Mesenchymal stem cell (in vitro differentiated cells and primary cell): ENCODE data around the gene CFAP97D1.

ENCODE experiments used
- DNase-seq: peaks from one replicate; pipeline ENCODE4 v3.0.0-alpha.2; 2013
- H2AFZ ChIP-seq: one replicate; pipeline ENCODE4 v1.6.1; 2013; ENCODE audit warnings: low read depth, mild to moderate bottlenecking, control low read depth, inconsistent platforms, low read length, moderate library complexity
- H2AK5ac ChIP-seq: 2 replicates; pipeline ENCODE4 v1.6.1; 2013; ENCODE audit warnings: low read length, moderate library complexity, mild to moderate bottlenecking, inconsistent platforms; ENCODE audit not compliant: severe bottlenecking
- H2BK120ac ChIP-seq: one replicate; pipeline ENCODE4 v1.6.1; 2013; ENCODE audit warnings: low read depth, mild to moderate bottlenecking, inconsistent platforms, low read length, moderate library complexity
- H2BK12ac ChIP-seq, 2 experiments: one replicate each; pipeline ENCODE4 v1.6.1; 2013; ENCODE audit warnings: inconsistent platforms in 2 of 2, low read length in 2 of 2, mild to moderate bottlenecking in 2 of 2, moderate library complexity in 2 of 2, control low read depth in 1 of 2
- H2BK15ac ChIP-seq: one replicate; pipeline ENCODE4 v1.6.1; 2013; ENCODE audit warnings: mild to moderate bottlenecking, low read depth, inconsistent platforms; ENCODE audit not compliant: poor library complexity, severe bottlenecking
- H2BK5ac ChIP-seq: 2 replicates; pipeline ENCODE4 v1.6.1; 2013; ENCODE audit warnings: low read depth, mild to moderate bottlenecking, low read length, control low read depth, inconsistent platforms; ENCODE audit not compliant: poor library complexity, severe bottlenecking
- H3K14ac ChIP-seq, 2 experiments: one replicate each; pipeline ENCODE4 v1.6.1; 2013; ENCODE audit warnings: inconsistent platforms in 2 of 2, low read length in 2 of 2, control low read depth in 1 of 2, mild to moderate bottlenecking in 1 of 2, moderate library complexity in 1 of 2
- H3K18ac ChIP-seq, 2 experiments: one replicate each; pipeline ENCODE4 v1.6.1; 2013; ENCODE audit warnings: inconsistent platforms in 2 of 2, low read length in 2 of 2, control low read depth in 1 of 2, low read depth in 1 of 2, mild to moderate bottlenecking in 1 of 2
- H3K23ac ChIP-seq, 2 experiments: one replicate each; pipeline ENCODE4 v1.6.1; 2013; ENCODE audit warnings: inconsistent platforms in 2 of 2, low read length in 2 of 2, mild to moderate bottlenecking in 2 of 2, moderate library complexity in 2 of 2, control low read depth in 1 of 2
- H3K27ac ChIP-seq: 2 replicates; pipeline ENCODE4 v1.5.1; 2013; ENCODE audit warnings: mild to moderate bottlenecking, moderate library complexity, low read length, control low read depth, inconsistent platforms; ENCODE audit not compliant: poor library complexity, severe bottlenecking
- H3K27me3 ChIP-seq, 2 experiments: 2 replicates each; pipeline versions ENCODE4 v1.6.1 to v1.7.0; 2013; ENCODE audit warnings: low read length in 2 of 2, mild to moderate bottlenecking in 2 of 2, moderate library complexity in 2 of 2, control low read depth in 1 of 2, inconsistent platforms in 1 of 2; ENCODE audit not compliant: control insufficient read depth in 1 of 2, insufficient read depth in 1 of 2
- H3K36me3 ChIP-seq, 2 experiments: 2 replicates each; pipeline versions ENCODE4 v1.6.1 to v1.7.0; 2013; ENCODE audit warnings: low read length in 2 of 2, control low read depth in 1 of 2, inconsistent platforms in 1 of 2, low read depth in 1 of 2, mild to moderate bottlenecking in 1 of 2; ENCODE audit not compliant: insufficient read depth in 2 of 2, control insufficient read depth in 1 of 2
- H3K4ac ChIP-seq, 2 experiments: one replicate each; pipeline ENCODE4 v1.6.1; 2013; ENCODE audit warnings: inconsistent platforms in 2 of 2, low read length in 2 of 2, mild to moderate bottlenecking in 2 of 2, moderate library complexity in 2 of 2, control low read depth in 1 of 2, low read depth in 1 of 2
- H3K4me1 ChIP-seq: 2 replicates; pipeline ENCODE4 v1.6.1; 2013; ENCODE audit warnings: low read depth, low read length, control low read depth; ENCODE audit not compliant: control insufficient read depth, insufficient read depth
- H3K4me2 ChIP-seq: 2 replicates; pipeline ENCODE4 v1.6.1; 2013; ENCODE audit warnings: low read length, mild to moderate bottlenecking, inconsistent platforms; ENCODE audit not compliant: poor library complexity, severe bottlenecking
- H3K4me3 ChIP-seq, 2 experiments: 2 replicates each; pipeline versions ENCODE4 v1.5.1 to v1.7.0; 2013; ENCODE audit warnings: low read length in 2 of 2, mild to moderate bottlenecking in 2 of 2, control low read depth in 1 of 2, low read depth in 1 of 2; ENCODE audit not compliant: insufficient read depth in 1 of 2
- H3K79me1 ChIP-seq: replicated peaks from 2 replicates; pipeline ENCODE4 v1.6.1; 2013; ENCODE audit warnings: mild to moderate bottlenecking, control low read depth, low read length, inconsistent platforms; ENCODE audit not compliant: poor library complexity, severe bottlenecking
- H3K9ac ChIP-seq: 2 replicates; pipeline ENCODE4 v1.7.0; 2013; ENCODE audit warnings: mild to moderate bottlenecking, low read length, moderate library complexity
- H3K9me3 ChIP-seq: 2 replicates; pipeline ENCODE4 v1.7.0; 2013; ENCODE audit warnings: mild to moderate bottlenecking, low read length; ENCODE audit not compliant: control insufficient read depth
- H4K8ac ChIP-seq: one replicate; pipeline ENCODE4 v1.6.1; 2013; ENCODE audit warnings: inconsistent platforms, mild to moderate bottlenecking, low read length, moderate library complexity
- H4K91ac ChIP-seq: one replicate; pipeline ENCODE4 v1.6.1; 2013; ENCODE audit warnings: mild to moderate bottlenecking, low read length, inconsistent platforms
- WGBS: methylation state at CpG from one replicate; pipeline ENCODE4 v1.1.7; 2013; ENCODE audit warnings: mixed read lengths; 5-methylcytosine and 5-hydroxymethylcytosine counted together

CFAP97D1 gene

DNA sequence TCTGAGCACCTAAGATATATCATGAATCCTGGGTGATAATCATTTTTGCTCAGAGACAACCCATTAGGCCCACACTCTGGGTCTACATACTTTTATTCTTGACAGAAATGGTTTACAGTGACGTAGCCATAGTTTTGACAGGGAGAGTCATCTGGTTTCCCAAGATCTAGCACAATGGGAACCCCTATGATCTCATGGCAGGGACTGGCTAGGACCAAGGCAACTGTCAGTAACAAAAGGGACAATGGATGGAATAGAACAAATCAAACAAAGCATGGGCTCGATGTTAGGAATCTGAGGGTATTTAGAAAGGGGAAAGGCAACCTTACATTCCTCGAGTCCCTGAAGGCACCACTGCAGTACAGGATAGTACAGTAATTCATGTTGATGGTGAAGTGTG, 20.5 kb downstream of the CFAP97D1 start:
- no peak overlapping the region for H2BK5ac ChIP-seq
- no peak overlapping the region for H4K91ac ChIP-seq
- no peak overlapping the region for H3K27ac ChIP-seq
- no peaks in the 10 kb centered on the region for H3K9me3 ChIP-seq
- no peak overlapping the region for H3K4me3 ChIP-seq
- H3K4me2 ChIP-seq, result no peak overlapping the region
- no peak overlapping the region for H3K18ac ChIP-seq
- no peak for DNase-seq
- H3K79me1 ChIP-seq, result no peaks in the 10 kb centered on the region
- H2AK5ac ChIP-seq, result no peak overlapping the region
- H3K9ac ChIP-seq, result no peak overlapping the region
- H3K23ac ChIP-seq, result no peak overlapping the region
- no peak overlapping the region for H3K4ac ChIP-seq
- no peak overlapping the region for H2BK120ac ChIP-seq
- H2BK12ac ChIP-seq, result no peak overlapping the region
- no peak overlapping the region for H2BK15ac ChIP-seq
- H2AFZ ChIP-seq, result no peak overlapping the region
- H3K4me1 ChIP-seq, result no peaks in the 10 kb centered on the region
- H3K36me3 ChIP-seq, result peaks cover 9 to 56% of the 10 kb centered on the region in 2 experiments
- 95% methylated on average over 3 of the region's 3 CpGs for WGBS
- H3K14ac ChIP-seq, result no peak overlapping the region
- H3K27me3 ChIP-seq, result no peaks in the 10 kb centered on the region
- H4K8ac ChIP-seq, result no peak overlapping the region

DNA sequence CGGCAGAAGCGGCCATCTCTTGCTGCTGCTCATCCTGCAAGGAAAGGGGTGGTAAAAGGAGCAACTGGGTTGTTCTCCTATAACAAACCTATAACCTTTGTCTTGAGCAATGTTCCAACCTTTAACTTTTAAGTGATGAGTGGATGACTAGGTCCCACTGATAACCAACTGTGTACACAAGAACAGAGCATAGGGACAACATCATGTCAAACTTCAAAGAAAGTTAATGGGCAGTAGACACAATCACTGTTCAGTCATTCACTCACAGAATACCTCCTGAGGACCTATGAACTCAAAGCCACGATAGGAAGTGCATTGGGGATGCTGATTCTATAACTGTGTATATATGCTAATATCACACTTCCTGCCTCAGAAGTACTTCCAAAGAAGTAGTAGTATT, 21.6 kb downstream of the CFAP97D1 start:
- Histone ChIP-seq H3K4ac (no peak overlapping the region), H2BK12ac (no peak overlapping the region), H3K23ac (no peak overlapping the region), H4K8ac (no peak overlapping the region), H2AK5ac (no peak overlapping the region), H3K4me3 (no peak overlapping the region), H3K18ac (no peak overlapping the region), H3K27me3 (no peaks in the 10 kb centered on the region), H3K4me1 (no peaks in the 10 kb centered on the region), H3K14ac (no peak overlapping the region), H3K9me3 (no peaks in the 10 kb centered on the region), H3K4me2 (no peak overlapping the region), H3K36me3 (peaks cover 9 to 64% of the 10 kb centered on the region in 2 experiments), H3K79me1 (no peaks in the 10 kb centered on the region), H3K9ac (no peak overlapping the region), H2BK120ac (no peak overlapping the region), H2BK5ac (no peak overlapping the region), H2BK15ac (no peak overlapping the region), H2AFZ (no peak overlapping the region), H4K91ac (no peak overlapping the region), H3K27ac (no peak overlapping the region)
- WGBS, result no CpG with 5 or more reads among the region's 3 CpGs
- DNase-seq, result no peak

DNA sequence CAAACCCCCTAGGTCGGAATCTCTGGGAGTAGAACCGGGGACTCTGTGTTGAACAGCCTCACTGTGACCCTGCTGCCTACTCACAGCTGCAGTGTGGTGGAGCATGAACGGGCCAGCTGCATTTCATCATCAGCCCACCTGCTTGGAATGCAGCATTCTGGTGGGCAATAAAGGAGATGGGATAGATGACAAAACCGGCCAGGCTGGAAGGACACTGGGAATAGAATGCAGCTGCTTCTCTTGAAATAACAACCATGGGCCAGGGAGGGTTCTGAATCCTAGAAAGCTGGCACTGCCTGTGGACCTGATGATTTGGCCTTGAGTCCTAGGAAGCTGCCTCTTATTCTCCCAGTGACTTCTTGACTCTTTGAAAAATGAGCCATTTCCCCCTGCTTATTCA, 23.5 kb downstream of the CFAP97D1 start:
- Histone ChIP-seq H3K27me3 (no peaks in the 10 kb centered on the region), H3K4ac (no peak overlapping the region), H3K14ac (no peak overlapping the region), H3K36me3 (peaks cover 12 to 81% of the 10 kb centered on the region in 2 experiments), H4K8ac (no peak overlapping the region), H3K79me1 (no peaks in the 10 kb centered on the region), H3K4me1 (no peaks in the 10 kb centered on the region), H3K4me3 (no peak overlapping the region), H3K9ac (no peak overlapping the region), H2AFZ (no peak overlapping the region), H3K27ac (no peak overlapping the region), H4K91ac (no peak overlapping the region), H2BK15ac (no peak overlapping the region), H3K18ac (no peak overlapping the region), H2BK12ac (no peak overlapping the region), H3K9me3 (no peaks in the 10 kb centered on the region), H3K4me2 (no peak overlapping the region), H2AK5ac (no peak overlapping the region), H3K23ac (no peak overlapping the region), H2BK120ac (no peak overlapping the region), H2BK5ac (no peak overlapping the region)
- DNase-seq, result no peak
- WGBS, result 62% methylated on average over 4 of the region's 4 CpGs

DNA sequence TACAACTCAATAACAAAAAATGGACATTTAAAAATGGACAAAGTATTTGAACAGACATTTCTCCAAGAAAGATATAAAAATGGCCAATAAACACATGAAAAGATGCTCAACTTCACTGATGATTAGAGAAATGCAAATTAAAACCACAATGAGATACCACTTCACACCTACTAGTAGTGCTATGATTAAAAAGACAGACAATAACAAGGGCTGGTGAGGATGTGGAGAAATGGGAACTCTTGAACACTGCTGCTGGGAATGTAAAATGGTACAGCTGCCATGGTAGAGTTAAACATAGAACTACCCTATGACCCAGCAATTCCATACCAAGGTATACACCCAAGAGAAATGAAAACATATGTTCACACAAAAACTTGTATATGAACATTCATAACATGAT, 24.9 kb downstream of the CFAP97D1 start:
- H3K4me3 ChIP-seq, result no peak overlapping the region
- H3K9ac ChIP-seq, result no peak overlapping the region
- DNase-seq, result no peak
- H2BK5ac ChIP-seq, result no peak overlapping the region
- no peak overlapping the region for H3K18ac ChIP-seq
- H3K27ac ChIP-seq, result no peak overlapping the region
- H3K4ac ChIP-seq, result no peak overlapping the region
- H2AFZ ChIP-seq, result no peak overlapping the region
- H3K79me1 ChIP-seq, result no peaks in the 10 kb centered on the region
- H3K9me3 ChIP-seq, result no peaks in the 10 kb centered on the region
- H3K23ac ChIP-seq, result no peak overlapping the region
- no peak overlapping the region for H2AK5ac ChIP-seq
- H2BK12ac ChIP-seq, result no peak overlapping the region
- H4K8ac ChIP-seq, result no peak overlapping the region
- H3K27me3 ChIP-seq, result no peaks in the 10 kb centered on the region
- H3K4me1 ChIP-seq, result no peaks in the 10 kb centered on the region
- no peak overlapping the region for H3K14ac ChIP-seq
- no peak overlapping the region for H2BK120ac ChIP-seq
- peaks cover 12 to 89% of the 10 kb centered on the region in 2 experiments for H3K36me3 ChIP-seq
- H4K91ac ChIP-seq, result no peak overlapping the region
- H3K4me2 ChIP-seq, result no peak overlapping the region
- no peak overlapping the region for H2BK15ac ChIP-seq
